Neural cell (in vitro differentiated cells): ENCODE results near the gene UBASH3B. TPM values are rescaled to one million over a fixed set of nuclear protein-coding genes. Genes with fewer than 3 reads are reported as not detected.

Experiments used
- H2AFZ ChIP-seq: fragments of 200-600, 300-800 bp; sonication (generic), shearing (Covaris generic); 2 replicates; pipeline ENCODE4 v1.6.0; 2014; ENCODE audit warnings: low read depth, mild to moderate bottlenecking, antibody characterized with exemption, low read length, moderate library complexity
- H3F3A ChIP-seq: fragments of 200-600 bp; shearing (Covaris generic); 2 replicates; pipeline ENCODE4 v1.6.1; 2016; ENCODE audit warnings: mild to moderate bottlenecking, moderate library complexity, mixed read lengths, antibody characterized with exemption, low read length; ENCODE audit not compliant: insufficient read depth, poor library complexity, severe bottlenecking
- H3K27ac ChIP-seq: fragments of 200-600, 300-800 bp; sonication (generic), shearing (Covaris generic); 2 replicates; pipeline ENCODE4 v1.5.1; 2014; ENCODE audit warnings: mild to moderate bottlenecking, low read length, moderate library complexity
- H3K27me3 ChIP-seq: fragments of 300-800, 200-600 bp; sonication (generic), shearing (Covaris generic); 2 replicates; pipeline ENCODE4 v1.6.0; 2014; ENCODE audit warnings: mild to moderate bottlenecking, low read depth, low read length, moderate library complexity; ENCODE audit not compliant: insufficient read depth
- H3K36me3 ChIP-seq: fragments of 300-800, 200-600 bp; sonication (generic), shearing (Covaris generic); 2 replicates; pipeline ENCODE4 v1.5.1; 2014; ENCODE audit warnings: mild to moderate bottlenecking, antibody characterized with exemption, low read length, moderate library complexity; ENCODE audit not compliant: insufficient read depth
- H3K4me2 ChIP-seq: fragments of 300-800, 200-600 bp; sonication (generic), shearing (Covaris generic); 2 replicates; pipeline ENCODE4 v1.6.0; 2014; ENCODE audit warnings: mild to moderate bottlenecking, low read length
- H3K4me3 ChIP-seq: fragments of 300-800, 200-600 bp; sonication (generic), shearing (Covaris generic); 2 replicates; pipeline ENCODE4 v1.5.1; 2014; ENCODE audit warnings: mild to moderate bottlenecking, low read length, moderate library complexity
- H3K79me2 ChIP-seq: fragments of 200-600 bp; shearing (Covaris generic); replicated peaks from 2 replicates; pipeline ENCODE4 v1.6.0; 2014; ENCODE audit warnings: mild to moderate bottlenecking, low read length, moderate library complexity; ENCODE audit not compliant: insufficient read depth
- H3K9ac ChIP-seq: fragments of 300-800, 200-600 bp; sonication (generic), shearing (Covaris generic); 2 replicates; pipeline ENCODE4 v1.6.1; 2016; ENCODE audit warnings: mild to moderate bottlenecking, low read length, mixed read lengths
- H3K9me2 ChIP-seq: fragments of 200-600 bp; shearing (Covaris generic); 2 replicates; pipeline ENCODE4 v1.6.1; 2016; ENCODE audit warnings: mild to moderate bottlenecking, low read length, mixed read lengths; ENCODE audit not compliant: insufficient read depth
- H3K9me3 ChIP-seq: fragments of 200-600, 300-800 bp; sonication (generic), shearing (Covaris generic); 2 replicates; pipeline ENCODE4 v1.6.1; 2016; ENCODE audit warnings: mild to moderate bottlenecking, mixed run types, low read length, moderate library complexity, mixed read lengths
- H4K20me1 ChIP-seq: fragments of 200-600 bp; shearing (Covaris generic); 2 replicates; pipeline ENCODE4 v1.6.1; 2016; ENCODE audit warnings: mild to moderate bottlenecking, mixed run types; ENCODE audit not compliant: insufficient read depth
- CTCF ChIP-seq: fragments of 450-650 bp; IDR thresholded peaks from 2 replicates; pipeline ENCODE4 v1.5.1; 2014; ENCODE audit warnings: antibody characterized with exemption, mild to moderate bottlenecking, moderate library complexity; ENCODE audit not compliant: poor library complexity, severe bottlenecking
- EP300 ChIP-seq: fragments of 450-650 bp; conservative IDR thresholded peaks from 2 replicates; pipeline ENCODE4 v1.6.1; 2014; ENCODE audit warnings: antibody characterized with exemption, mild to moderate bottlenecking, moderate library complexity; ENCODE audit not compliant: poor library complexity, severe bottlenecking
- EZH2 ChIP-seq: fragments of 200-600, 300-800 bp; shearing (Covaris generic), sonication (generic); IDR thresholded peaks from 2 replicates; pipeline ENCODE4 v1.6.1; 2014; ENCODE audit warnings: antibody characterized with exemption, low read length, borderline replicate concordance, mild to moderate bottlenecking; ENCODE audit not compliant: insufficient read depth, poor library complexity, severe bottlenecking
- MXI1 ChIP-seq: fragments of 450-650 bp; conservative IDR thresholded peaks from 2 replicates; pipeline ENCODE4 v1.6.1; 2014; ENCODE audit warnings: antibody characterized with exemption, mild to moderate bottlenecking; ENCODE audit not compliant: poor library complexity, severe bottlenecking
- POLR2AphosphoS5 ChIP-seq: IDR thresholded peaks from 2 replicates; pipeline ENCODE4 v1.6.1; 2012
- RAD21 ChIP-seq: fragments of 450-650 bp; conservative IDR thresholded peaks from 2 replicates; pipeline ENCODE4 v1.6.1; 2014; ENCODE audit warnings: antibody characterized with exemption, mild to moderate bottlenecking, moderate library complexity
- REST ChIP-seq: IDR thresholded peaks from 2 replicates; pipeline ENCODE4 v1.6.1; 2012; ENCODE audit warnings: borderline replicate concordance
- polyA plus RNA-seq: library from polyadenylated mRNA; depleted of rRNA; stranded (reverse); fragments of >200 nt; gene quantifications from 2 replicates; pipeline ENCODE4 v1.2.3, GENCODE V29; 2014

The UBASH3B gene
- polyA plus RNA-seq, 1 donor from 2014 or later, result 4.2 TPM

GRCh38 chr11:122785031-122785541, 129.6 kb downstream of the UBASH3B start:
- no peaks in the 10 kb centered on the region for H3K9me2 ChIP-seq
- H3K27ac ChIP-seq, result no peak overlapping the region
- no peak overlapping the region for H2AFZ ChIP-seq
- no peaks in the 10 kb centered on the region for H3K27me3 ChIP-seq
- H4K20me1 ChIP-seq, result no peaks in the 10 kb centered on the region
- H3K36me3 ChIP-seq, result no peaks in the 10 kb centered on the region
- H3F3A ChIP-seq, result no peaks in the 10 kb centered on the region
- no peak overlapping the region for H3K4me3 ChIP-seq
- no peaks in the 10 kb centered on the region for H3K79me2 ChIP-seq
- no peaks in the 10 kb centered on the region for H3K9me3 ChIP-seq
- TF ChIP-seq POLR2AphosphoS5, result no peak
- no peak for TF ChIP-seq RAD21
- no peak for TF ChIP-seq EZH2
- TF ChIP-seq REST, result no peak
- no peak for TF ChIP-seq MXI1
- no peak overlapping the region for H3K9ac ChIP-seq
- no peak overlapping the region for H3K4me2 ChIP-seq

GRCh38 chr11:122786896-122787295, 131.4 kb downstream of the UBASH3B start:
- TF ChIP-seq EP300 (no peak), EZH2 (no peak), CTCF (no peak)
- H3K27me3 ChIP-seq, result no peaks in the 10 kb centered on the region

More at GRCh38 chr11:122786896-122787295, 131.4 kb downstream of the UBASH3B start:
- Histone ChIP-seq H3K9me3 (no peaks in the 10 kb centered on the region), H3K9me2 (no peaks in the 10 kb centered on the region), H3K36me3 (no peaks in the 10 kb centered on the region), H3K4me2 (no peak overlapping the region), H4K20me1 (no peaks in the 10 kb centered on the region), H3K27ac (no peak overlapping the region), H3K79me2 (no peaks in the 10 kb centered on the region), H2AFZ (no peak overlapping the region), H3K9ac (no peak overlapping the region), H3F3A (no peaks in the 10 kb centered on the region), H3K4me3 (no peak overlapping the region)
